Measurements from ENCODE around the gene CST6. TPM values are rescaled to one million over a fixed set of nuclear protein-coding genes. Genes with fewer than 3 reads are reported as not detected.

The CST6 gene
- total RNA-seq, 1 donor from 2014 or later: not detected

DNA sequence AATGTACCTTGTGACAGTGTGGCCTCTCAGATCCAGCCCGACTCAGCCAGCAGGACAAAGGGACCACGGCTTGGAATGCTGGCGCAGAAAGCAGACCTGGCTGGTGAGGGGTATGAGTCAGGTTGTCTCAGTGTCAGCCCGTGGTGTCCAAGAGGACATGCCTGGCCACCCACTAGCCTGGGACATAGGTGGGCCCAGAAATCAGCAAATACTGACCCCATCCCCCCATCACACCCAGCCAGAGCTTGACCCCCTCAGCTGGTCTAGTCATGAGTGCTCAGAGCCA lies 5.0 kb upstream of the CST6 start:
- H3K4me3 ChIP-seq (ENCODE audit: insufficient read depth, low read depth, low read length): no peak overlapping the region
- H2AFZ ChIP-seq (ENCODE audit: low read depth, low read length): no peak overlapping the region
- Mint-ChIP-seq H3K27ac (ENCODE audit: unreplicated experiment) (no peak overlapping the region), H3K36me3 (ENCODE audit: low read depth, unreplicated experiment) (peaks cover 3% of the 10 kb centered on the region), H3K4me1 (ENCODE audit: low read depth, unreplicated experiment) (peaks cover 11% of the 10 kb centered on the region), H3K27me3 (ENCODE audit: low read depth, unreplicated experiment) (peaks cover 3% of the 10 kb centered on the region), H3K9me3 (ENCODE audit: unreplicated experiment) (peaks cover 2% of the 10 kb centered on the region), H3K4me3 (ENCODE audit: unreplicated experiment) (no peak overlapping the region)
- no peak for FAIRE-seq
- peaks cover 5% of the 10 kb centered on the region for H3K4me1 ChIP-seq (ENCODE audit: insufficient read depth, low read length)
- H3K36me3 ChIP-seq (ENCODE audit: insufficient read depth, low read length): peaks cover 9% of the 10 kb centered on the region
- H4K20me1 ChIP-seq (ENCODE audit: insufficient read depth, low read length): peaks cover 3% of the 10 kb centered on the region
- H3K9ac ChIP-seq (ENCODE audit: low read length): no peak overlapping the region
- H3K27me3 ChIP-seq (ENCODE audit: insufficient read depth, low read length): peaks cover 3% of the 10 kb centered on the region
- H3K27ac ChIP-seq (ENCODE audit: low read depth, low read length): no peak overlapping the region
- TF ChIP-seq EZH2 (IDR thresholded peaks at IDR 0.05; ENCODE audit: insufficient read depth, low read length): no peak
- H3K9me3 ChIP-seq (ENCODE audit: insufficient read depth, low read depth, low read length): no peaks in the 10 kb centered on the region
- DNase-seq (ENCODE audit: low read depth): no peak
- H3K79me2 ChIP-seq (ENCODE audit: insufficient read depth, low read length): peaks cover 17% of the 10 kb centered on the region
- H3K4me2 ChIP-seq (ENCODE audit: low read length): no peak overlapping the region

GRCh38 chr11:66007201-66007634 lies 4.6 kb upstream of the CST6 start:
- DNase-seq (ENCODE audit: low read depth): no peak
- no peak overlapping the region for H3K4me2 ChIP-seq (ENCODE audit: low read length)
- Mint-ChIP-seq H3K36me3 (ENCODE audit: low read depth, unreplicated experiment) (peaks cover 3% of the 10 kb centered on the region), H3K27me3 (ENCODE audit: low read depth, unreplicated experiment) (peaks cover 3% of the 10 kb centered on the region), H3K9me3 (ENCODE audit: unreplicated experiment) (peaks cover 2% of the 10 kb centered on the region), H3K27ac (ENCODE audit: unreplicated experiment) (no peak overlapping the region), H3K4me3 (ENCODE audit: unreplicated experiment) (no peak overlapping the region), H3K4me1 (ENCODE audit: low read depth, unreplicated experiment) (peaks cover 11% of the 10 kb centered on the region)
- no peak overlapping the region for H3K9ac ChIP-seq (ENCODE audit: low read length)
- H3K27me3 ChIP-seq (ENCODE audit: insufficient read depth, low read length): peaks cover 3% of the 10 kb centered on the region
- H3K36me3 ChIP-seq (ENCODE audit: insufficient read depth, low read length): peaks cover 9% of the 10 kb centered on the region
- no peak for FAIRE-seq
- no peak overlapping the region for H2AFZ ChIP-seq (ENCODE audit: low read depth, low read length)
- no peaks in the 10 kb centered on the region for H3K9me3 ChIP-seq (ENCODE audit: insufficient read depth, low read depth, low read length)
- H3K27ac ChIP-seq (ENCODE audit: low read depth, low read length): no peak overlapping the region
- no peak overlapping the region for H3K4me3 ChIP-seq (ENCODE audit: insufficient read depth, low read depth, low read length)
- peaks cover 3% of the 10 kb centered on the region for H4K20me1 ChIP-seq (ENCODE audit: insufficient read depth, low read length)
- H3K4me1 ChIP-seq (ENCODE audit: insufficient read depth, low read length): peaks cover 5% of the 10 kb centered on the region
- peaks cover 16% of the 10 kb centered on the region for H3K79me2 ChIP-seq (ENCODE audit: insufficient read depth, low read length)
- TF ChIP-seq, protein P1, sequence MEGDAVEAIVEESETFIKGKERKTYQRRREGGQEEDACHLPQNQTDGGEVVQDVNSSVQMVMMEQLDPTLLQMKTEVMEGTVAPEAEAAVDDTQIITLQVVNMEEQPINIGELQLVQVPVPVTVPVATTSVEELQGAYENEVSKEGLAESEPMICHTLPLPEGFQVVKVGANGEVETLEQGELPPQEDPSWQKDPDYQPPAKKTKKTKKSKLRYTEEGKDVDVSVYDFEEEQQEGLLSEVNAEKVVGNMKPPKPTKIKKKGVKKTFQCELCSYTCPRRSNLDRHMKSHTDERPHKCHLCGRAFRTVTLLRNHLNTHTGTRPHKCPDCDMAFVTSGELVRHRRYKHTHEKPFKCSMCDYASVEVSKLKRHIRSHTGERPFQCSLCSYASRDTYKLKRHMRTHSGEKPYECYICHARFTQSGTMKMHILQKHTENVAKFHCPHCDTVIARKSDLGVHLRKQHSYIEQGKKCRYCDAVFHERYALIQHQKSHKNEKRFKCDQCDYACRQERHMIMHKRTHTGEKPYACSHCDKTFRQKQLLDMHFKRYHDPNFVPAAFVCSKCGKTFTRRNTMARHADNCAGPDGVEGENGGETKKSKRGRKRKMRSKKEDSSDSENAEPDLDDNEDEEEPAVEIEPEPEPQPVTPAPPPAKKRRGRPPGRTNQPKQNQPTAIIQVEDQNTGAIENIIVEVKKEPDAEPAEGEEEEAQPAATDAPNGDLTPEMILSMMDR (IDR thresholded peaks at IDR 0.05; ENCODE audit: insufficient read depth, low read depth, low read length): no peak
- TF ChIP-seq EZH2 (IDR thresholded peaks at IDR 0.05; ENCODE audit: insufficient read depth, low read length): no peak

DNA sequence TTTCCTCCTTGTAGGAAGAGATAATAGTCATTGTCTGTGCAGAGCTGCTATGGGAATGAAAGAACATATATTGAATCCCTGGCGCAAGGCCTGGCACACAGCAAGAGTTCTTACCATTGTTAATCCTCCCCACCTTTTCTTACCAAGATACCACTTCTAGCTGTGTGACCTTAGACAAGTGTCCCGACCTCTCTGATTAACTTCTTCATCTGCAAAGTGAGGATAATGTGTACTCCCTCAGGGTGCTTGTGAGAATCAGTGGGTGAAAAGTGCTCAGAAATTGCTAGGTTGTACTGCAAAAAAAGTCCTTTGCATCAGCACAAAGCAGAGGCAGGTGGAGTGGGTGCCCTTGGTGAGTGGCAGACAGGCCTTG lies 3.7 kb upstream of the CST6 start:
- DNase-seq (ENCODE audit: low read depth): no peak
- Histone ChIP-seq H2AFZ (ENCODE audit: low read depth, low read length) (no peak overlapping the region), H3K4me3 (ENCODE audit: insufficient read depth, low read depth, low read length) (no peak overlapping the region), H3K9ac (ENCODE audit: low read length) (no peak overlapping the region), H3K27me3 (ENCODE audit: insufficient read depth, low read length) (peaks cover 3% of the 10 kb centered on the region), H4K20me1 (ENCODE audit: insufficient read depth, low read length) (peaks cover 3% of the 10 kb centered on the region), H3K36me3 (ENCODE audit: insufficient read depth, low read length) (peaks cover 9% of the 10 kb centered on the region), H3K27ac (ENCODE audit: low read depth, low read length) (no peak overlapping the region), H3K4me1 (ENCODE audit: insufficient read depth, low read length) (peaks cover 8% of the 10 kb centered on the region), H3K4me2 (ENCODE audit: low read length) (no peak overlapping the region), H3K79me2 (ENCODE audit: insufficient read depth, low read length) (peaks cover 11% of the 10 kb centered on the region), H3K9me3 (ENCODE audit: insufficient read depth, low read depth, low read length) (no peaks in the 10 kb centered on the region)
- peaks cover 3% of the 10 kb centered on the region for H3K36me3 Mint-ChIP-seq (ENCODE audit: low read depth, unreplicated experiment)
- peaks cover 10% of the 10 kb centered on the region for H3K4me1 Mint-ChIP-seq (ENCODE audit: low read depth, unreplicated experiment)
- H3K27ac Mint-ChIP-seq (ENCODE audit: unreplicated experiment): no peak overlapping the region
- no peak for FAIRE-seq
- H3K27me3 Mint-ChIP-seq (ENCODE audit: low read depth, unreplicated experiment): peaks cover 3% of the 10 kb centered on the region
- no peak overlapping the region for H3K4me3 Mint-ChIP-seq (ENCODE audit: unreplicated experiment)
- TF ChIP-seq, protein P1 (IDR thresholded peaks at IDR 0.05; ENCODE audit: insufficient read depth, low read depth, low read length): no peak
- TF ChIP-seq EZH2 (IDR thresholded peaks at IDR 0.05; ENCODE audit: insufficient read depth, low read length): no peak
- peaks cover 2% of the 10 kb centered on the region for H3K9me3 Mint-ChIP-seq (ENCODE audit: unreplicated experiment)
